IMR-90 (cell line): ENCODE measurements around the gene POLR1D. TPM values are rescaled to one million over a fixed set of nuclear protein-coding genes. Genes with fewer than 3 reads are reported as not detected.

Experiments
- ATAC-seq: fragments of 200-7000 bp; cut with Tn5 transposase; 2 replicates; pipeline ENCODE4 v1.9.1; 2020; ENCODE audit warnings: low read depth, mild to moderate bottlenecking, moderate library complexity
- Bru-seq: library from RNA; stranded (reverse); fragments of 400-500 nt; gene quantifications from one replicate; lab custom pipeline; 2021; lab: Mats Ljungman, UMichigan
- BruChase-seq, 2 experiments: library from RNA; stranded (reverse); fragments of 400-500 nt; gene quantifications; one replicate each; lab custom pipeline; 2021; lab: Mats Ljungman, UMichigan
- BruUV-seq: library from RNA; stranded (reverse); fragments of 400-500 nt; replicated peaks from 2 replicates; lab custom pipeline; 2021; lab: Mats Ljungman, UMichigan
- CTCF ChIA-PET: fragments of 300-600 bp; formaldehyde crosslinking; extraction: SDS; loops from one replicate; lab custom pipeline; 2021; ENCODE audit warnings: antibody characterized with exemption; lab: Yijun Ruan, JAX
- POLR2A ChIA-PET: fragments of 300-600 bp; sonication (Branson Sonifier 250); formaldehyde crosslinking; loops from one replicate; lab custom pipeline; 2022; ENCODE audit warnings: antibody characterized with exemption; ENCODE audit not compliant: unreplicated experiment; lab: Charles Lee
- DNase-seq: peaks from one replicate; pipeline ENCODE4 v3.0.0; 2013
- H2AFZ ChIP-seq: replicated peaks from 2 replicates; pipeline ENCODE3; 2013; ENCODE audit warnings: low read length, mild to moderate bottlenecking; ENCODE audit not compliant: poor library complexity
- H2AK5ac ChIP-seq: 2 replicates; pipeline ENCODE4 v1.6.1; 2013; ENCODE audit warnings: low read depth, low read length, inconsistent platforms
- H2AK9ac ChIP-seq: replicated peaks from 2 replicates; pipeline ENCODE3; 2013; ENCODE audit warnings: mild to moderate bottlenecking, low read depth, low read length, moderate library complexity; ENCODE audit not compliant: poor library complexity
- H2BK120ac ChIP-seq: 2 replicates; pipeline ENCODE4 v1.6.1; 2013; ENCODE audit warnings: low read depth, low read length, inconsistent platforms
- H2BK15ac ChIP-seq: 3 replicates; pipeline ENCODE4 v1.6.1; 2013; ENCODE audit warnings: low read depth, low read length, inconsistent platforms
- H2BK20ac ChIP-seq: 2 replicates; pipeline ENCODE4 v1.6.1; 2013; ENCODE audit warnings: low read depth, mild to moderate bottlenecking, inconsistent platforms, low read length, moderate library complexity
- H2BK5ac ChIP-seq: 2 replicates; pipeline ENCODE4 v1.6.1; 2013; ENCODE audit warnings: mild to moderate bottlenecking, low read depth, low read length, inconsistent platforms; ENCODE audit not compliant: poor library complexity, severe bottlenecking
- H3K14ac ChIP-seq: replicated peaks from 2 replicates; pipeline ENCODE4 v1.6.1; 2013; ENCODE audit warnings: low read depth, low read length, inconsistent platforms
- H3K18ac ChIP-seq: 2 replicates; pipeline ENCODE4 v1.6.1; 2013; ENCODE audit warnings: low read depth, low read length, control low read depth
- H3K23ac ChIP-seq: 2 replicates; pipeline ENCODE4 v1.6.1; 2013; ENCODE audit warnings: low read depth, low read length, inconsistent platforms
- H3K27ac ChIP-seq: 2 replicates; pipeline ENCODE4 v1.5.1; 2013; ENCODE audit warnings: mild to moderate bottlenecking, control low read depth, low read length; ENCODE audit not compliant: insufficient read depth
- H3K27me3 ChIP-seq: 2 replicates; pipeline ENCODE4 v1.6.1; 2013; ENCODE audit warnings: low read length; ENCODE audit not compliant: control insufficient read depth, insufficient read depth
- H3K36me3 ChIP-seq: 2 replicates; pipeline ENCODE4 v1.6.1; 2013; ENCODE audit warnings: low read length, mixed read lengths; ENCODE audit not compliant: control insufficient read depth, insufficient read depth
- H3K4ac ChIP-seq: 2 replicates; pipeline ENCODE4 v1.6.1; 2013; ENCODE audit warnings: low read depth, low read length, inconsistent platforms
- H3K4me1 ChIP-seq: 2 replicates; pipeline ENCODE4 v1.6.1; 2013; ENCODE audit warnings: low read length, mixed read lengths; ENCODE audit not compliant: control insufficient read depth, insufficient read depth
- H3K4me2 ChIP-seq: 2 replicates; pipeline ENCODE4 v1.6.1; 2013; ENCODE audit warnings: low read depth, mild to moderate bottlenecking, control low read depth, low read length, moderate library complexity
- H3K4me3 ChIP-seq: 2 replicates; pipeline ENCODE4 v1.5.1; 2013; ENCODE audit warnings: low read depth, mild to moderate bottlenecking, control low read depth, low read length, moderate library complexity; ENCODE audit not compliant: insufficient read depth
- H3K56ac ChIP-seq: 2 replicates; pipeline ENCODE4 v1.6.1; 2013; ENCODE audit warnings: low read length, inconsistent platforms; ENCODE audit not compliant: insufficient read depth; ENCODE audit errors: extremely low read depth
- H3K79me1 ChIP-seq, 2 experiments: 2 replicates each; pipeline ENCODE4 v1.6.1; 2013; ENCODE audit warnings: low read length in 2 of 2, inconsistent platforms in 1 of 2, low read depth in 1 of 2
- H3K9ac ChIP-seq: 2 replicates; pipeline ENCODE4 v1.6.1; 2013; ENCODE audit warnings: low read depth, low read length, control low read depth
- H3K9me1 ChIP-seq: 2 replicates; pipeline ENCODE4 v1.6.1; 2013; ENCODE audit warnings: low read length, inconsistent platforms; ENCODE audit not compliant: insufficient read depth
- H3K9me3 ChIP-seq: 2 replicates; pipeline ENCODE4 v1.6.1; 2013; ENCODE audit warnings: low read length; ENCODE audit not compliant: control insufficient read depth, insufficient read depth
- H4K20me1 ChIP-seq: 2 replicates; pipeline ENCODE4 v1.6.1; 2013; ENCODE audit warnings: low read length, inconsistent platforms; ENCODE audit not compliant: insufficient read depth
- H4K5ac ChIP-seq: 2 replicates; pipeline ENCODE4 v1.6.1; 2013; ENCODE audit warnings: mild to moderate bottlenecking, low read depth, low read length, control low read depth
- H4K8ac ChIP-seq, 2 experiments: 2 replicates each; pipeline ENCODE4 v1.6.1; 2013; ENCODE audit warnings: low read depth in 2 of 2, low read length in 2 of 2, control low read depth in 1 of 2, inconsistent platforms in 1 of 2
- H4K91ac ChIP-seq: 2 replicates; pipeline ENCODE4 v1.6.1; 2013; ENCODE audit warnings: low read depth, low read length, inconsistent platforms; ENCODE audit not compliant: insufficient read depth
- BHLHE40 ChIP-seq: fragments of 150-350 bp; IDR thresholded peaks from 2 replicates; pipeline ENCODE4 v1.6.1; 2016; ENCODE audit warnings: mild to moderate bottlenecking, low read depth, low read length
- CHD1 ChIP-seq: IDR thresholded peaks from 2 replicates; pipeline ENCODE4 v1.6.1; 2012; ENCODE audit warnings: low read depth, low read length, improper control_type of control experiment
- ELK1 ChIP-seq: fragments of 150-350 bp; IDR thresholded peaks from 2 replicates; pipeline ENCODE4 v1.6.1; 2016; ENCODE audit warnings: low read depth, mild to moderate bottlenecking, low read length, moderate library complexity, borderline replicate concordance
- MAFK ChIP-seq: IDR thresholded peaks from 2 replicates; pipeline ENCODE4 v1.6.1; 2012; ENCODE audit warnings: low read depth, low read length, improper control_type of control experiment
- MAZ ChIP-seq: IDR thresholded peaks from 2 replicates; pipeline ENCODE4 v1.6.1; 2012; ENCODE audit warnings: low read depth, mild to moderate bottlenecking, low read length, improper control_type of control experiment, moderate library complexity, borderline replicate concordance
- MXI1 ChIP-seq: IDR thresholded peaks from 2 replicates; pipeline ENCODE4 v1.6.1; 2012; ENCODE audit warnings: low read depth, mild to moderate bottlenecking, low read length, moderate library complexity, borderline replicate concordance
- NFE2L2 ChIP-seq: fragments of 150-350 bp; IDR thresholded peaks from 2 replicates; pipeline ENCODE4 v1.6.1; 2016; ENCODE audit warnings: low read depth, mild to moderate bottlenecking, low read length
- POLR2A ChIP-seq: IDR thresholded peaks from 2 replicates; pipeline ENCODE4 v1.6.1; 2012; ENCODE audit warnings: mild to moderate bottlenecking, low read depth, low read length
- RAD21 ChIP-seq: IDR thresholded peaks from 2 replicates; pipeline ENCODE4 v1.6.1; 2012; ENCODE audit warnings: low read length, improper control_type of control experiment
- RFX5 ChIP-seq: IDR thresholded peaks from 2 replicates; pipeline ENCODE4 v1.8.0; 2012; ENCODE audit warnings: low read depth, mild to moderate bottlenecking, low read length, moderate library complexity
- USF2 ChIP-seq: fragments of 150-350 bp; IDR thresholded peaks from 2 replicates; pipeline ENCODE4 v1.6.1; 2017; ENCODE audit warnings: mild to moderate bottlenecking, antibody characterized with exemption, low read length, low read depth
- WGBS, 2 experiments: methylation state at CpG; one replicate each; pipeline versions ENCODE4 v1.1.5 to v1.1.7; 2013; ENCODE audit warnings: missing lambda C conversion rate in 2 of 2; ENCODE audit not compliant: insufficient read length in 1 of 2; ENCODE audit errors: extremely low coverage in 2 of 2; 5-methylcytosine and 5-hydroxymethylcytosine counted together
- dilution Hi-C: fragments of 300-500 bp; cut with HindIII; formaldehyde crosslinking; loops from one replicate; pipeline ENCODE4 v1.14.3; 2018; ENCODE audit warnings: low sequenced_read_pairs; ENCODE audit not compliant: unreplicated experiment
- in situ Hi-C: fragments of 300-500 bp; cut with MboI; formaldehyde crosslinking; loops from 3 replicates; pipeline ENCODE4 v1.14.3; 2019; ENCODE audit warnings: low sequenced_read_pairs, inconsistent platforms, mixed read lengths
- intact Hi-C: fragments of 100-400 bp; cut with micrococcal nuclease; formaldehyde crosslinking; loops from 2 replicates; pipeline ENCODE4 v1.10.0; 2022
- long read RNA-seq: library from polyadenylated mRNA; unstranded; transcript quantifications from one replicate; pipeline ENCODE4 v2.0.0, GENCODE V29; 2021; ENCODE audit not compliant: unreplicated experiment
- polyA plus RNA-seq, 3 experiments: library from polyadenylated mRNA; depleted of rRNA; stranded (reverse); fragments of >200 nt; gene quantifications; 2 replicates each; pipeline ENCODE4 v1.2.3, GENCODE V29; 2012; ENCODE audit warnings: low replicate concordance in 1 of 3
- total RNA-seq: library from RNA; depleted of rRNA; stranded (reverse); fragments of >200 nt; gene quantifications from 2 replicates; pipeline ENCODE4 v1.2.3, GENCODE V29; 2012; rRNA removed

Gene POLR1D
- total RNA-seq (65.4 and 73.9 TPM in 2 replicates), polyA plus RNA-seq (2012; rRNA removed) (93.0 and 110 TPM in 2 replicates), Bru-seq, nascent RNA (percentile 55 among the genes with signal in this experiment), BruChase-seq, experiment 1, labeled RNA remaining after a 6-hour chase (percentile 49 among the genes with signal in this experiment), BruChase-seq, experiment 2, labeled RNA remaining after a 2-hour chase (percentile 52 among the genes with signal in this experiment)
- polyA plus RNA-seq (2012; cell fraction: cytosol; rRNA removed), result 51.6 and 70.3 TPM in 2 replicates
- 30.3 and 82.4 TPM in 2 replicates for polyA plus RNA-seq (2012; cell fraction: nucleus; rRNA removed; ENCODE audit: low replicate concordance)
- long read RNA-seq, transcript POLR1D-201 (2 exons, 1,166 nt), result minor isoform, 9 of 44 reads
- long read RNA-seq, transcript POLR1D-203 (3 exons, 2,036 nt), result major isoform, 27 of 44 reads
- long read RNA-seq, partial matches to known transcripts, result 0 of 44 reads
- long read RNA-seq, other reads (novel, unspliced or antisense), result 5 of 44 reads

GRCh38 chr13:27621366-27622101 lies at the start of gene POLR1D:
TSS of gene POLR1D (plus strand) at chr13:27621892. CDS start at chr13:27621984, 92 bp downstream.
- ATAC-seq (peak; percentile 78), DNase-seq (peak; percentile 65)
- peak within 1 kb of the TSS; percentile 91 for H3K27ac ChIP-seq
- H3K9ac ChIP-seq, result peak within 1 kb of the TSS; percentile 93
- peak within 1 kb of the TSS; percentile 93 for H3K4ac ChIP-seq
- no peak within 1 kb of the TSS for H2BK20ac ChIP-seq
- peak within 1 kb of the TSS; percentile 98 for H3K4me2 ChIP-seq
- peak within 1 kb of the TSS; percentile 93 for H2AK9ac ChIP-seq
- peak within 1 kb of the TSS; percentile 97 for H2AFZ ChIP-seq
- WGBS, 2 experiments, result 1% methylated on average over 37 of the region's 71 CpGs; no CpG with 5 or more reads in 1 of the 2 experiments
- H2BK5ac ChIP-seq, result peak within 1 kb of the TSS; percentile 83
- H3K9me3 ChIP-seq, result no peaks in the 10 kb centered on the region
- peak within 1 kb of the TSS; percentile 96 for H3K23ac ChIP-seq
- in situ Hi-C loops, result loop anchor here (25.0 kb wide), 1 partner anchor 634 kb away; no protein-coding TSS in a partner anchor
- TF ChIP-seq NFE2L2 (no peak), POLR2A (peak; percentile 56; the same call in 1 of the 2 replicates), CHD1 (no peak), MAFK (no peak), ELK1 (no peak), MXI1 (peak; percentile 63), RFX5 (no peak), USF2 (peak; percentile 60), RAD21 (no peak), MAZ (peak; percentile 86; the same call in 1 of the 2 replicates), BHLHE40 (peak; percentile 77)
- H4K91ac ChIP-seq, result peak within 1 kb of the TSS; percentile 87
- H3K9me1 ChIP-seq, result peaks cover 12% of the 10 kb centered on the region
- dilution Hi-C loops, result no loop called here
- peak within 1 kb of the TSS; percentile 89 to 92 for H4K8ac ChIP-seq
- ChIA-PET CTCF (interaction anchor here (0.6 to 2.3 kb wide), 2 partner anchors 89 to 665 kb away, joined by 4 to 10 read pairs; no protein-coding TSS in a partner anchor), POLR2A (no interaction called here)
- peak within 1 kb of the TSS; percentile 99 for H3K4me3 ChIP-seq
- H3K27me3 ChIP-seq, result no peaks in the 10 kb centered on the region
- peak within 1 kb of the TSS; percentile 21 for H4K5ac ChIP-seq
- H3K4me1 ChIP-seq, result no peaks in the 10 kb centered on the region
- peaks cover 13% of the 10 kb centered on the region; the same call in 1 of the 2 replicates for H4K20me1 ChIP-seq
- intact Hi-C loops, result loop anchor here (1.0 to 10.0 kb wide), 5 partner anchors 43 to 247 kb away; partner anchors contain the start of gene GSX1
- BruUV-seq, result no TSS peak
- peak within 1 kb of the TSS; percentile 73 for H2BK120ac ChIP-seq
- H3K79me1 ChIP-seq, result peaks cover 51 to 67% of the 10 kb centered on the region in 2 experiments
- peak within 1 kb of the TSS; percentile 73 for H3K56ac ChIP-seq
- peak within 1 kb of the TSS; percentile 96 for H3K14ac ChIP-seq
- peak within 1 kb of the TSS; percentile 48; the same call in 1 of the 2 replicates for H2AK5ac ChIP-seq
- peaks cover 7% of the 10 kb centered on the region; the same call in 1 of the 2 replicates for H3K36me3 ChIP-seq
- H2BK15ac ChIP-seq, result no peak within 1 kb of the TSS
- H3K18ac ChIP-seq, result peak within 1 kb of the TSS; percentile 66; the same call in 1 of the 2 replicates
